Esophagus squamous epithelium (tissue), 4 donors: ENCODE measurements around the gene PTPN1.

ENCODE experiments used
- POLR2A ChIP-seq, 4 donors: fragments of 450-650 bp; IDR thresholded peaks; one replicate each; pipeline ENCODE4 v1.6.1; 2017; ENCODE audit warnings: antibody characterized with exemption in 4 of 4, mild to moderate bottlenecking in 4 of 4, moderate library complexity in 3 of 4
- TF ChIP-seq, protein P1 (sequence below), 6 experiments: fragments of 450-650 bp in 4 of 6; fragments of 200-600 bp in 2 of 6; sonication (generic) in 2 of 6; IDR thresholded peaks; one replicate each; pipeline ENCODE4 v1.5.1; 2016 to 2019; ENCODE audit warnings: antibody characterized with exemption in 6 of 6, mild to moderate bottlenecking in 4 of 6, moderate library complexity in 4 of 6

DNA sequence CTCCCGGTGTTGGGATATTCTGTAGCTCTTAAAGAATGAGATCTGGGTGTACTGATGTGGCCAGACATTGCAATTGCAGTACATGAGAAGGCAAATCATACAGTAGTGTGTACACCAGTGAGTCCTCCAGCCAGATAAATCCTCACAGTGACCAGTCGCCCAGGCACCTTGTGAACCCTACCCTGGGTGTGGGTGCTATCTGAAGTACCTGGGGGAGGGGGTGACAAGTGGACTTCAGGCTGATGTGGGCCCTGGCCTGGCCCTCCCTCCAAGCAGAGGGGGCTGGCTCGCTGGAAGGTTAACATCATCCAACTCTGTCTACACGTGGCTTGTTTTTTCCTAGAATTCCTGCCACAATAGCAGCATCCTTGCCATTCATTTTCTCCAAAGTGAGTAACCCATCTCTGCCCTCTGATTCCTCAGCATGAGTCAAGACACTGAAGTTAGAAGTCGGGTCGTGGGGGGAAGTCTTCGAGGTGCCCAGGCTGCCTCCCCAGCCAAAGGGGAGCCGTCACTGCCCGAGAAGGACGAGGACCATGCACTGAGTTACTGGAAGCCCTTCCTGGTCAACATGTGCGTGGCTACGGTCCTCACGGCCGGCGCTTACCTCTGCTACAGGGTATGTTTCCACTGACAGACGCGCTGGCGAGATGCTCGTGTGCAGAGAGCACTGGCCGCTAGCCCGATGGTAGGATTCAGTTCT lies 70.8 kb downstream of the PTPN1 start:
- TF ChIP-seq, protein P1, sequence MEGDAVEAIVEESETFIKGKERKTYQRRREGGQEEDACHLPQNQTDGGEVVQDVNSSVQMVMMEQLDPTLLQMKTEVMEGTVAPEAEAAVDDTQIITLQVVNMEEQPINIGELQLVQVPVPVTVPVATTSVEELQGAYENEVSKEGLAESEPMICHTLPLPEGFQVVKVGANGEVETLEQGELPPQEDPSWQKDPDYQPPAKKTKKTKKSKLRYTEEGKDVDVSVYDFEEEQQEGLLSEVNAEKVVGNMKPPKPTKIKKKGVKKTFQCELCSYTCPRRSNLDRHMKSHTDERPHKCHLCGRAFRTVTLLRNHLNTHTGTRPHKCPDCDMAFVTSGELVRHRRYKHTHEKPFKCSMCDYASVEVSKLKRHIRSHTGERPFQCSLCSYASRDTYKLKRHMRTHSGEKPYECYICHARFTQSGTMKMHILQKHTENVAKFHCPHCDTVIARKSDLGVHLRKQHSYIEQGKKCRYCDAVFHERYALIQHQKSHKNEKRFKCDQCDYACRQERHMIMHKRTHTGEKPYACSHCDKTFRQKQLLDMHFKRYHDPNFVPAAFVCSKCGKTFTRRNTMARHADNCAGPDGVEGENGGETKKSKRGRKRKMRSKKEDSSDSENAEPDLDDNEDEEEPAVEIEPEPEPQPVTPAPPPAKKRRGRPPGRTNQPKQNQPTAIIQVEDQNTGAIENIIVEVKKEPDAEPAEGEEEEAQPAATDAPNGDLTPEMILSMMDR (IDR thresholded peaks at IDR 0.05): no peak
- TF ChIP-seq POLR2A (IDR thresholded peaks at IDR 0.05): no peak
